GM23338 (cell line): ENCODE measurements around the gene WDR19. TPM values are rescaled to one million over a fixed set of nuclear protein-coding genes. Genes with fewer than 3 reads are reported as not detected.
"Not testable (repeated sequence)": the region's sequence is repeated elsewhere in the genome, so short reads cannot be mapped to it uniquely, and the experiment has no call there.

Experiments used
- ATAC-seq: fragments of 200-7000 bp; cut with Tn5 transposase; 3 replicates; pipeline ENCODE4 v1.9.1; 2020
- DNase-seq: peaks from one replicate; pipeline ENCODE4 v3.0.0-alpha.2; 2015; ENCODE audit warnings: low spot score
- H2AFZ ChIP-seq: fragments of 200-600 bp; sonication (generic); 2 replicates; pipeline ENCODE4 v1.8.0; 2016; ENCODE audit warnings: antibody characterized with exemption, mild to moderate bottlenecking, moderate library complexity
- H3F3A ChIP-seq: fragments of 200-600 bp; sonication (generic); replicated peaks from 2 replicates; pipeline ENCODE4 v1.8.0; 2017; ENCODE audit warnings: antibody characterized with exemption, mixed run types, low read depth
- H3K27ac ChIP-seq: fragments of 200-600 bp; sonication (generic); 2 replicates; pipeline ENCODE4 v1.6.1; 2016; ENCODE audit warnings: low read depth
- H3K27me3 ChIP-seq: fragments of 200-600 bp; sonication (generic); 2 replicates; pipeline ENCODE4 v1.8.0; 2016; ENCODE audit warnings: mild to moderate bottlenecking, mixed run types, moderate library complexity; ENCODE audit not compliant: insufficient read depth
- H3K36me3 ChIP-seq: fragments of 200-600 bp; sonication (generic); 2 replicates; pipeline ENCODE4 v1.8.0; 2016; ENCODE audit warnings: mild to moderate bottlenecking; ENCODE audit not compliant: insufficient read depth
- H3K4me1 ChIP-seq: fragments of 200-600 bp; sonication (generic); 2 replicates; pipeline ENCODE4 v1.8.0; 2016; ENCODE audit warnings: mild to moderate bottlenecking, moderate library complexity; ENCODE audit not compliant: insufficient read depth
- H3K4me2 ChIP-seq: fragments of 200-600 bp; sonication (generic); 2 replicates; pipeline ENCODE4 v1.7.1; 2017; ENCODE audit warnings: mixed run types
- H3K4me3 ChIP-seq: fragments of 200-600 bp; sonication (generic); 2 replicates; pipeline ENCODE4 v1.6.1; 2016; ENCODE audit warnings: mixed run types
- H3K79me2 ChIP-seq: fragments of 200-600 bp; sonication (generic); replicated peaks from 2 replicates; pipeline ENCODE4 v1.8.0; 2017; ENCODE audit warnings: mild to moderate bottlenecking; ENCODE audit not compliant: insufficient read depth
- H3K9me2 ChIP-seq: fragments of 200-600 bp; sonication (generic); 2 replicates; pipeline ENCODE4 v1.8.0; 2017; ENCODE audit not compliant: insufficient read depth
- H4K20me1 ChIP-seq: fragments of 200-600 bp; sonication (generic); replicated peaks from 2 replicates; pipeline ENCODE4 v1.8.0; 2017; ENCODE audit warnings: mild to moderate bottlenecking; ENCODE audit not compliant: insufficient read depth
- H3K27ac Mint-ChIP-seq: 2 replicates; pipeline ENCODE4 v1.8.0; 2020; ENCODE audit warnings: inconsistent platforms, mild to moderate bottlenecking, moderate library complexity, mixed read lengths
- H3K27me3 Mint-ChIP-seq: 3 replicates; pipeline ENCODE4 v1.8.0; 2022; ENCODE audit warnings: low read depth, mild to moderate bottlenecking, moderate library complexity, mixed read lengths, inconsistent platforms; ENCODE audit not compliant: insufficient read depth, poor library complexity
- H3K36me3 Mint-ChIP-seq: 3 replicates; pipeline ENCODE4 v1.8.0; 2021; ENCODE audit warnings: low read depth, mild to moderate bottlenecking, inconsistent platforms, moderate library complexity, mixed read lengths
- H3K4me1 Mint-ChIP-seq: 3 replicates; pipeline ENCODE4 v1.8.0; 2020; ENCODE audit warnings: mild to moderate bottlenecking, inconsistent platforms, mixed read lengths
- H3K4me3 Mint-ChIP-seq: 3 replicates; pipeline ENCODE4 v1.8.0; 2021; ENCODE audit warnings: moderate library complexity, mild to moderate bottlenecking, inconsistent platforms, mixed read lengths
- H3K9me3 Mint-ChIP-seq: 3 replicates; pipeline ENCODE4 v1.8.0; 2020; ENCODE audit warnings: moderate library complexity, mild to moderate bottlenecking, inconsistent platforms, mixed read lengths
- CTCF ChIP-seq, 2 experiments: fragments of 200-600 bp in 1 of 2; sonication (generic) in 1 of 2; conservative IDR thresholded peaks; 2 replicates each; pipeline versions ENCODE4 v1.5.1 to v1.6.1; 2016 to 2017; ENCODE audit warnings: antibody characterized with exemption in 2 of 2, low read depth in 2 of 2, mild to moderate bottlenecking in 2 of 2, moderate library complexity in 1 of 2
- ETS1 ChIP-seq: IDR thresholded peaks from 2 replicates; pipeline ENCODE4 v1.6.1; 2016; ENCODE audit warnings: antibody characterized with exemption
- JUNB ChIP-seq: IDR thresholded peaks from one replicate; pipeline ENCODE4 v1.6.1; 2016; ENCODE audit warnings: antibody characterized with exemption; ENCODE audit not compliant: unreplicated experiment
- polyA plus RNA-seq: library from polyadenylated mRNA; unstranded; fragments of >200 nt; fragmentation: Nextera tagmentation; extraction: Ambion mirVana; gene quantifications from 2 replicates; pipeline ENCODE4 v1.2.1, GENCODE V29; 2016
- total RNA-seq: library from RNA; depleted of rRNA; stranded (reverse); fragments of >200 nt; shearing (Covaris generic); gene quantifications from 2 replicates; pipeline ENCODE4 v1.2.3, GENCODE V29; 2014
- TF ChIP-seq, protein P1 (sequence below): fragments of 250-450 bp; sonication (Bioruptor Pico); IDR thresholded peaks from 2 replicates; pipeline ENCODE4 v1.5.0; 2020; ENCODE audit warnings: mild to moderate bottlenecking, moderate library complexity

WDR19 gene
- total and polyA plus RNA-seq, 2 experiments from 2014 or later, result 17.2 to 23.7 TPM

DNA sequence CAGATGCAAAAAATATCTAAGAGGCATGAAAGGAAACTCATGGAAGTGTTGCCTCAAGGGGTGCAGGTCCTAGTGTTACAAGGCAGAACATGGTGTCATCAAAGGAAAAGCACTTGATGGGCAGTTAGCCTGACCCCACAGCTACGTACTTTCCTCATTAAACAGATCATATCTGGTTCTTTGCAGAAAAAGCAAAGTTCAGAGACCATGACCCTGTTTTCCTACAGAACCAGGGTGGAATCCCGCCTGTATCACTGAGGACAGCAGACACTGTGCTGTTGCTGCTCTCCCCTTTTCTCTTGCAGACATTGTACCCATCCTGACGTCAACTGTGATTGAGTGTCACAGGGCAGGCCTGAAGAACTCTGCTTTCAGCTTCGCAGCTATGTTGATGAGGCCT, 92.2 kb downstream of the WDR19 start (continued):
- TF ChIP-seq ETS1 (no peak), CTCF (conservative IDR thresholded peaks at IDR 0.05; ENCODE audit: low read depth in 2 of 2) (no peak), JUNB (no peak)
- TF ChIP-seq, protein P1, sequence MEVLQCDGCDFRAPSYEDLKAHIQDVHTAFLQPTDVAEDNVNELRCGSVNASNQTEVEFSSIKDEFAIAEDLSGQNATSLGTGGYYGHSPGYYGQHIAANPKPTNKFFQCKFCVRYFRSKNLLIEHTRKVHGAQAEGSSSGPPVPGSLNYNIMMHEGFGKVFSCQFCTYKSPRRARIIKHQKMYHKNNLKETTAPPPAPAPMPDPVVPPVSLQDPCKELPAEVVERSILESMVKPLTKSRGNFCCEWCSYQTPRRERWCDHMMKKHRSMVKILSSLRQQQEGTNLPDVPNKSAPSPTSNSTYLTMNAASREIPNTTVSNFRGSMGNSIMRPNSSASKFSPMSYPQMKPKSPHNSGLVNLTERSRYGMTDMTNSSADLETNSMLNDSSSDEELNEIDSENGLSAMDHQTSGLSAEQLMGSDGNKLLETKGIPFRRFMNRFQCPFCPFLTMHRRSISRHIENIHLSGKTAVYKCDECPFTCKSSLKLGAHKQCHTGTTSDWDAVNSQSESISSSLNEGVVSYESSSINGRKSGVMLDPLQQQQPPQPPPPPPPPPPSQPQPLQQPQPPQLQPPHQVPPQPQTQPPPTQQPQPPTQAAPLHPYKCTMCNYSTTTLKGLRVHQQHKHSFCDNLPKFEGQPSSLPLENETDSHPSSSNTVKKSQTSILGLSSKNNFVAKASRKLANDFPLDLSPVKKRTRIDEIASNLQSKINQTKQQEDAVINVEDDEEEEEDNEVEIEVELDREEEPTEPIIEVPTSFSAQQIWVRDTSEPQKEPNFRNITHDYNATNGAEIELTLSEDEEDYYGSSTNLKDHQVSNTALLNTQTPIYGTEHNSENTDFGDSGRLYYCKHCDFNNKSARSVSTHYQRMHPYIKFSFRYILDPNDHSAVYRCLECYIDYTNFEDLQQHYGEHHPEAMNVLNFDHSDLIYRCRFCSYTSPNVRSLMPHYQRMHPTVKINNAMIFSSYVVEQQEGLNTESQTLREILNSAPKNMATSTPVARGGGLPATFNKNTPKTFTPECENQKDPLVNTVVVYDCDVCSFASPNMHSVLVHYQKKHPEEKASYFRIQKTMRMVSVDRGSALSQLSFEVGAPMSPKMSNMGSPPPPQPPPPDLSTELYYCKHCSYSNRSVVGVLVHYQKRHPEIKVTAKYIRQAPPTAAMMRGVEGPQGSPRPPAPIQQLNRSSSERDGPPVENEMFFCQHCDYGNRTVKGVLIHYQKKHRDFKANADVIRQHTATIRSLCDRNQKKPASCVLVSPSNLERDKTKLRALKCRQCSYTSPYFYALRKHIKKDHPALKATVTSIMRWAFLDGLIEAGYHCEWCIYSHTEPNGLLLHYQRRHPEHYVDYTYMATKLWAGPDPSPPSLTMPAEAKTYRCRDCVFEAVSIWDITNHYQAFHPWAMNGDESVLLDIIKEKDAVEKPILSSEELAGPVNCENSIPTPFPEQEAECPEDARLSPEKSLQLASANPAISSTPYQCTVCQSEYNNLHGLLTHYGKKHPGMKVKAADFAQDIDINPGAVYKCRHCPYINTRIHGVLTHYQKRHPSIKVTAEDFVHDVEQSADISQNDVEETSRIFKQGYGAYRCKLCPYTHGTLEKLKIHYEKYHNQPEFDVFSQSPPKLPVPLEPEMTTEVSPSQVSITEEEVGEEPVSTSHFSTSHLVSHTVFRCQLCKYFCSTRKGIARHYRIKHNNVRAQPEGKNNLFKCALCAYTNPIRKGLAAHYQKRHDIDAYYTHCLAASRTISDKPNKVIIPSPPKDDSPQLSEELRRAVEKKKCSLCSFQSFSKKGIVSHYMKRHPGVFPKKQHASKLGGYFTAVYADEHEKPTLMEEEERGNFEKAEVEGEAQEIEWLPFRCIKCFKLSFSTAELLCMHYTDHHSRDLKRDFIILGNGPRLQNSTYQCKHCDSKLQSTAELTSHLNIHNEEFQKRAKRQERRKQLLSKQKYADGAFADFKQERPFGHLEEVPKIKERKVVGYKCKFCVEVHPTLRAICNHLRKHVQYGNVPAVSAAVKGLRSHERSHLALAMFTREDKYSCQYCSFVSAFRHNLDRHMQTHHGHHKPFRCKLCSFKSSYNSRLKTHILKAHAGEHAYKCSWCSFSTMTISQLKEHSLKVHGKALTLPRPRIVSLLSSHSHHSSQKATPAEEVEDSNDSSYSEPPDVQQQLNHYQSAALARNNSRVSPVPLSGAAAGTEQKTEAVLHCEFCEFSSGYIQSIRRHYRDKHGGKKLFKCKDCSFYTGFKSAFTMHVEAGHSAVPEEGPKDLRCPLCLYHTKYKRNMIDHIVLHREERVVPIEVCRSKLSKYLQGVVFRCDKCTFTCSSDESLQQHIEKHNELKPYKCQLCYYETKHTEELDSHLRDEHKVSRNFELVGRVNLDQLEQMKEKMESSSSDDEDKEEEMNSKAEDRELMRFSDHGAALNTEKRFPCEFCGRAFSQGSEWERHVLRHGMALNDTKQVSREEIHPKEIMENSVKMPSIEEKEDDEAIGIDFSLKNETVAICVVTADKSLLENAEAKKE (CRISPR knock-in tag), result no peak

DNA sequence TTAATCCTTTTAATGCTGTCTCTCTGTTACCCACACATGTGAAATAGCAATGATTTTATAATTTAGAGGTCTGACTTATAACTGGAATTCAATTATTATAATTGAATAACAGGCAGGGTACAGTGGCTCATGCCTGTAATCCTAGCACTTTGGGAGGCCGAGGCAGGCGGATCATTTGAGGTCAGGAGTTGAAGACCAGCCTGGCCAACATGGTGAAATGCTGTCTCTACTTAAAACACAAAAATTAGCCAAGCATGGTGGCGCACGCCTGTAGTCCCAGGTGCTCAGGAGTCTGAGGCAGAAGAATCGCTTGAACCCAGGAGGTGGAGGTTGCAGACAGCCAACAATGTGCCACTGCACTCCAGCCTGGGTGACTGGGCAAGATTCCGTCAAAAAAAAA, 95.3 kb downstream of the WDR19 start:
- H3K79me2 ChIP-seq, H3K9me3 Mint-ChIP-seq, H3K27me3 Mint-ChIP-seq, H4K20me1 ChIP-seq, H3K27ac ChIP-seq, DNase-seq, H3K4me2 ChIP-seq, H3K36me3 ChIP-seq, H3K27ac Mint-ChIP-seq, H3K4me3 Mint-ChIP-seq, H3F3A ChIP-seq, H3K4me1 Mint-ChIP-seq, H2AFZ ChIP-seq, H3K27me3 ChIP-seq, H3K9me2 ChIP-seq, ATAC-seq, H3K4me3 ChIP-seq, H3K4me1 ChIP-seq: not testable (repeated sequence)
- peaks cover 18% of the 10 kb centered on the region for H3K36me3 Mint-ChIP-seq
